Kidney (tissue), 14 donors: ENCODE data around the gene EFCAB6. TPM values are rescaled to one million over a fixed set of nuclear protein-coding genes. Genes with fewer than 3 reads are reported as not detected.
A peak's percentile ranks its signal among the peaks of the same experiment; 100 is the strongest.
"Not testable (repeated sequence)": the region's sequence is repeated elsewhere in the genome, so short reads cannot be mapped to it uniquely, and the experiment has no call there.

Experiments used
- DNase-seq, 5 donors: peaks; one replicate each; pipeline ENCODE4 v3.0.0-alpha.2; 2013 to 2020
- FAIRE-seq: peaks from 2 replicates; lab custom pipeline; 2012; peaks lifted over from hg19 to GRCh38; lab: Jason Lieb, UNC
- H3K27ac ChIP-seq, 2 donors: one replicate each; pipeline ENCODE4 v1.7.0; 2013; ENCODE audit warnings: low read depth in 2 of 2, low read length in 2 of 2, inconsistent platforms in 1 of 2
- H3K27me3 ChIP-seq: one replicate; pipeline ENCODE4 v1.7.1; 2013; ENCODE audit warnings: low read length, inconsistent platforms; ENCODE audit not compliant: control insufficient read depth, insufficient read depth
- H3K36me3 ChIP-seq, 3 donors: one replicate each; pipeline versions ENCODE4 v1.7.0 to v1.7.1; 2013; ENCODE audit warnings: low read length in 3 of 3, control low read depth in 1 of 3, inconsistent platforms in 1 of 3; ENCODE audit not compliant: insufficient read depth in 3 of 3, control insufficient read depth in 2 of 3
- H3K4me1 ChIP-seq, 3 donors: one replicate each; pipeline versions ENCODE4 v1.7.0 to v1.7.1; 2013; ENCODE audit warnings: low read length in 3 of 3, inconsistent platforms in 1 of 3, low read depth in 1 of 3; ENCODE audit not compliant: control insufficient read depth in 2 of 3, insufficient read depth in 2 of 3
- H3K4me3 ChIP-seq, 3 donors: one replicate each; pipeline versions ENCODE4 v1.7.0 to v1.8.1; 2013; ENCODE audit warnings: low read length in 3 of 3, control low read depth in 1 of 3, inconsistent platforms in 1 of 3
- H3K9ac ChIP-seq, 3 donors: one replicate each; pipeline versions ENCODE4 v1.7.0 to v1.7.1; 2013; ENCODE audit warnings: low read length in 3 of 3, control low read depth in 1 of 3, inconsistent platforms in 1 of 3
- H3K9me3 ChIP-seq, 3 donors: one replicate each; pipeline versions ENCODE4 v1.7.0 to v1.7.1; 2013; ENCODE audit warnings: low read length in 3 of 3, control low read depth in 1 of 3, inconsistent platforms in 1 of 3; ENCODE audit not compliant: control insufficient read depth in 2 of 3, insufficient read depth in 1 of 3
- CTCF ChIP-seq: IDR thresholded peaks from 3 replicates; pipeline ENCODE4 v1.5.1; 2012; ENCODE audit warnings: mild to moderate bottlenecking, moderate library complexity, borderline replicate concordance; ENCODE audit not compliant: insufficient read depth; ENCODE audit errors: extremely low read depth
- intact Hi-C: fragments of 100-400 bp; cut with DNase I; formaldehyde crosslinking; loops from one replicate; pipeline ENCODE4 v1.11.1; 2022
- polyA plus RNA-seq: library from polyadenylated mRNA; stranded (reverse); fragments of 350-450 nt; fragmentation: Illumina TruSeq; extraction: RNeasy Lipid Tissue Mini Kit (QIAGEN cat#74804); gene quantifications from one replicate; pipeline ENCODE4 v1.2.3, GENCODE V29; 2014; ENCODE audit warnings: low read depth, low replicate concordance; ENCODE audit not compliant: insufficient read depth
- total RNA-seq: library from RNA; stranded (reverse); fragmentation: NEBNext Ultra II Directional; extraction: Animal tissue kit (Norgen Biotek cat#: 25700); gene quantifications from one replicate; pipeline ENCODE4 v1.2.1, GENCODE V29; 2021
- donor health status: control.
- donor health status: control.
- donor health status: control.
- donor health status: control.
- donor health status: control.
- donor health status: DM: yes; HTN: yes; CAD: no.
- donor health status: Normal renal cell carcinoma (clear cell type).

The EFCAB6 gene
- total and polyA plus RNA-seq, 2 donors from 2014 or later, result 1.5 to 11.8 TPM

GRCh38 chr22:43669190-43669589 is 142.9 kb downstream of the EFCAB6 start:
- no peaks in the 10 kb centered on the region for H3K27me3 ChIP-seq
- no peak overlapping the region for H3K9ac ChIP-seq
- H3K4me3 ChIP-seq, result no peak overlapping the region
- TF ChIP-seq CTCF, result no peak
- peaks cover 0 to 6% (median 0%) of the 10 kb centered on the region in 3 donors for H3K4me1 ChIP-seq
- peaks cover 0 to 3% (median 0%) of the 10 kb centered on the region in 3 donors for H3K36me3 ChIP-seq
- H3K27ac ChIP-seq, result no peak overlapping the region
- no peak for FAIRE-seq
- intact Hi-C loops, result no loop called here
- H3K9me3 ChIP-seq, result no peaks in the 10 kb centered on the region
- DNase-seq, result no peak

GRCh38 chr22:43667656-43668055 is 144.4 kb downstream of the EFCAB6 start:
- H3K4me3 ChIP-seq, result no peak overlapping the region
- no peaks in the 10 kb centered on the region for H3K9me3 ChIP-seq
- intact Hi-C loops, result no loop called here
- DNase-seq, result no peak
- no peaks in the 10 kb centered on the region for H3K27me3 ChIP-seq
- peaks cover 0 to 5% (median 0%) of the 10 kb centered on the region in 3 donors for H3K36me3 ChIP-seq
- FAIRE-seq, result no peak
- TF ChIP-seq CTCF, result no peak
- H3K4me1 ChIP-seq, result peaks cover 0 to 6% (median 0%) of the 10 kb centered on the region in 3 donors
- H3K9ac ChIP-seq, result no peak overlapping the region
- no peak overlapping the region for H3K27ac ChIP-seq

GRCh38 chr22:43666457-43666856 is 145.6 kb downstream of the EFCAB6 start:
- no peak overlapping the region for H3K27ac ChIP-seq
- peaks cover 0 to 5% (median 0%) of the 10 kb centered on the region in 3 donors for H3K36me3 ChIP-seq
- no peak overlapping the region for H3K9ac ChIP-seq
- TF ChIP-seq CTCF, result no peak
- H3K27me3 ChIP-seq, result no peaks in the 10 kb centered on the region
- no peak overlapping the region for H3K4me3 ChIP-seq
- FAIRE-seq (no peak), DNase-seq (peak in 1 of 5 donors; percentile 12)
- no peaks in the 10 kb centered on the region for H3K9me3 ChIP-seq
- H3K4me1 ChIP-seq, result peaks cover 0 to 6% (median 0%) of the 10 kb centered on the region in 3 donors
- intact Hi-C loops, result no loop called here

GRCh38 chr22:43658823-43659222 is 153.3 kb downstream of the EFCAB6 start:
- Histone ChIP-seq H3K27ac (no peak overlapping the region), H3K9ac (no peak overlapping the region), H3K36me3 (no peaks in the 10 kb centered on the region), H3K4me3 (no peak overlapping the region), H3K27me3 (no peaks in the 10 kb centered on the region), H3K4me1 (no peaks in the 10 kb centered on the region), H3K9me3 (no peaks in the 10 kb centered on the region)
- intact Hi-C loops, result no loop called here
- DNase-seq (no peak), FAIRE-seq (no peak)
- TF ChIP-seq CTCF, result no peak

DNA sequence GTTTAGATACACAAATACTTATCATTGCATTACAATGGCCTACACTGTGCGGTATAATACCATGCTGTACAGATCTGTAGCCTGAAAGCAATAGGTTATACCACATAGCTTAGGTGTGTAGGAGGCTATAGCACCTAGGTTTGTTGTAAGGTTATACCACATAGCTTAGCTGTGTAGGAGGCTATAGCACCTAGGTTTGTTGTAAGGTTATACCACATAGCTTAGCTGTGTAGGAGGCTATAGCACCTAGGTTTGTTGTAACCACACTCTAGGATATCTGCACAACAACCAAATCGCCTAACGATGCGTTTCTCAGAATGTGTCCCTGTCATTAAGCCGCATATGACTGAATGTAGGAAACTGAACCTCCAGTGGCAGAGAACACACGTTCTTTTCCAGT is 155.5 kb downstream of the EFCAB6 start:
- H3K4me1 ChIP-seq, H3K9ac ChIP-seq, DNase-seq, H3K9me3 ChIP-seq, intact Hi-C loops, FAIRE-seq, H3K36me3 ChIP-seq, H3K27me3 ChIP-seq, H3K27ac ChIP-seq, H3K4me3 ChIP-seq: not testable (repeated sequence)
